ENCODE data around the gene LEKR1. TPM values are rescaled to one million over a fixed set of nuclear protein-coding genes. Genes with fewer than 3 reads are reported as not detected.

The LEKR1 gene
- total and polyA plus RNA-seq, 9 of the 15 experiments (the other 6 are each of a cell fraction or from before 2014, with no cell fraction given), result 0.76 to 1.8 (median 1.2) TPM

- TF ChIP-seq VEZF1 (CRISPR knock-in tag; IDR thresholded peaks at IDR 0.05) (peak; percentile 70), RBBP5 (IDR thresholded peaks at IDR 0.05; ENCODE audit: borderline replicate concordance, insufficient read depth, low read length, poor library complexity, severe bottlenecking) (peak; percentile 89), DMBX1 (CRISPR knock-in tag; IDR thresholded peaks at IDR 0.05; ENCODE audit: borderline replicate concordance) (peak; percentile 73; the same call in 1 of the 2 replicates), XRCC3 (IDR thresholded peaks at IDR 0.05) (no peak), MGA (IDR thresholded peaks at IDR 0.05) (peak; percentile 97), HDGF (IDR thresholded peaks at IDR 0.05) (0 out of 2 replicates have a peak, but pooled peaks have one; percentile 2), RBM17 (IDR thresholded peaks at IDR 0.05; ENCODE audit: borderline replicate concordance, low read depth, low read length) (no peak), ZHX1 (conservative IDR thresholded peaks at IDR 0.05; ENCODE audit: low read length) (peak; percentile 77; the same call in 1 of the 2 replicates), BRF2 (IDR thresholded peaks at IDR 0.05; ENCODE audit: borderline replicate concordance, insufficient read depth, insufficient read length) (no peak)
These were observed at the start of gene LEKR1 (continued) for GRCh38 chr3:156826144-156826895.

Data from K562 (cell line).